Uterus (tissue), 4 donors: ENCODE measurements around the gene SCP2. TPM values are rescaled to one million over a fixed set of nuclear protein-coding genes. Genes with fewer than 3 reads are reported as not detected.
A peak's percentile ranks its signal among the peaks of the same experiment; 100 is the strongest.

Experiments used
- DNase-seq, 2 donors: peaks; one replicate each; pipeline ENCODE4 v3.0.0-alpha.2; 2019 to 2020
- H3K27ac ChIP-seq, 2 donors: fragments of 200-600 bp; sonication (generic); 1 replicate in 1 of 2; 2 replicates in 1 of 2; pipeline ENCODE4 v1.5.1; 2016 to 2018
- H3K27me3 ChIP-seq, 2 donors: fragments of 200-600 bp; sonication (generic); one replicate each; pipeline ENCODE4 v1.5.1; 2018 to 2019; ENCODE audit warnings: control low read depth in 1 of 2
- H3K36me3 ChIP-seq, 2 donors: fragments of 200-600 bp; sonication (generic); one replicate each; pipeline ENCODE4 v1.5.1; 2019; ENCODE audit warnings: control low read depth in 1 of 2
- H3K4me1 ChIP-seq, 2 donors: fragments of 200-600 bp; sonication (generic); one replicate each; pipeline ENCODE4 v1.5.1; 2018 to 2019; ENCODE audit warnings: control low read depth in 1 of 2
- H3K4me3 ChIP-seq, 2 donors: fragments of 200-600 bp; sonication (generic); 1 replicate in 1 of 2; 2 replicates in 1 of 2; pipeline ENCODE4 v1.5.1; 2018 to 2019; ENCODE audit warnings: mild to moderate bottlenecking in 1 of 2
- H3K9me3 ChIP-seq, 2 donors: fragments of 200-600 bp; sonication (generic); one replicate each; pipeline ENCODE4 v1.5.1; 2019; ENCODE audit warnings: control low read depth in 1 of 2
- POLR2A ChIP-seq, 2 donors: fragments of 450-650 bp; IDR thresholded peaks; one replicate each; pipeline ENCODE4 v1.6.1; 2016; ENCODE audit warnings: antibody characterized with exemption in 2 of 2, mild to moderate bottlenecking in 1 of 2, moderate library complexity in 1 of 2
- intact Hi-C: fragments of 100-400 bp; cut with DNase I; formaldehyde crosslinking; loops from one replicate; pipeline ENCODE4 v1.15.1; 2023; ENCODE audit warnings: low total_unique reads
- total RNA-seq, 4 donors: library from RNA; depleted of rRNA in 3 of 4; stranded (reverse); fragments of >200 nt in 3 of 4; gene quantifications; one replicate each; pipeline versions ENCODE4 v1.1.0 to v1.2.4, GENCODE V29; 2014 to 2023
- TF ChIP-seq, protein P1 (sequence below), 4 experiments: fragments of 200-600 bp in 2 of 4; fragments of 450-650 bp in 2 of 4; sonication (generic) in 2 of 4; IDR thresholded peaks; one replicate each; pipeline ENCODE4 v1.5.1; 2016 to 2019; ENCODE audit warnings: antibody characterized with exemption in 4 of 4, mild to moderate bottlenecking in 2 of 4, moderate library complexity in 1 of 4
- donor health status: DM: yes; HTN: yes; CAD: no.

The SCP2 gene
- total RNA-seq, 4 donors from 2014 or later: 29.2 to 151 (median 84.6) TPM

DNA sequence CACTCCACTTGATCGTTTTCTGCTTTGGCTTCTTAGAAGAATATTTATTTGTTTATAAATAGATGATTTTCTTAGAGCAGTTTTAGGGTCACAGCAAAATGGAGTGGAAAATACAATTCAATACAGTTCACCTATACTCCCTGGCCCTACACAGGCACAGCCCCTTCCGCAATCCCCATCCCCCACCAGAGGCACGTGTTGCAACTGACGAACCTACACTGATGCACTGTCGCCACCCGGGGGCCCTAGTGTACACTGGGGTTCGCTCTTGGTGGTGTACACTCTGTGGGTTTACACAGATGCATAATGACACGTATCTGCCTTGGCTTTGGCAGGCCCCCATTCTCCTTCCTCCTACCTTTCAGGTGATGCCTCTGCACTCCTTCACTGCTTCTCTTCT, 13.5 kb upstream of the SCP2 start:
- no peak for DNase-seq

DNA sequence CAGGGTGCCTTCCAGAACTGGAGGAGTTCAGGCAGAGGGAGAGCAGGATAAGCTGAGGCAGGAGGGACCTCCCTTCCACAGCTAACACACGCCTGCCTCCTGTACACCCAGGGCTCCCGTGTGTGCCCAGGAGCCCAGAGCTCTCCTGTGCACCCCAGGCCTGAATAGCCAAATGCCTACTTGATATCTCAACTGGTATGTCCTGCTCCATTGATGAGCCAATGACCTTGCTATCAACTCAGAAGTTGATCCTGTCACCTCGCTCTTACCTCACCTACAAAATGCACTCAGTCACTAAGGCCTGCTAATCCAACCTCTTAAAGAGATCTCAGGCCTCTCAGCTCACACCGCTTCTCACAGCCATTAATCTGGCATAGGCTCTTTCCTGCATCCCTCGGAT, 12.6 kb upstream of the SCP2 start:
- no peak for DNase-seq
- Histone ChIP-seq H3K36me3 (no peaks in the 10 kb centered on the region), H3K27ac (no peak overlapping the region), H3K27me3 (no peaks in the 10 kb centered on the region), H3K4me1 (no peaks in the 10 kb centered on the region), H3K9me3 (no peaks in the 10 kb centered on the region), H3K4me3 (no peak overlapping the region)
- no peak for TF ChIP-seq POLR2A (IDR thresholded peaks at IDR 0.05)
- TF ChIP-seq, protein P1, sequence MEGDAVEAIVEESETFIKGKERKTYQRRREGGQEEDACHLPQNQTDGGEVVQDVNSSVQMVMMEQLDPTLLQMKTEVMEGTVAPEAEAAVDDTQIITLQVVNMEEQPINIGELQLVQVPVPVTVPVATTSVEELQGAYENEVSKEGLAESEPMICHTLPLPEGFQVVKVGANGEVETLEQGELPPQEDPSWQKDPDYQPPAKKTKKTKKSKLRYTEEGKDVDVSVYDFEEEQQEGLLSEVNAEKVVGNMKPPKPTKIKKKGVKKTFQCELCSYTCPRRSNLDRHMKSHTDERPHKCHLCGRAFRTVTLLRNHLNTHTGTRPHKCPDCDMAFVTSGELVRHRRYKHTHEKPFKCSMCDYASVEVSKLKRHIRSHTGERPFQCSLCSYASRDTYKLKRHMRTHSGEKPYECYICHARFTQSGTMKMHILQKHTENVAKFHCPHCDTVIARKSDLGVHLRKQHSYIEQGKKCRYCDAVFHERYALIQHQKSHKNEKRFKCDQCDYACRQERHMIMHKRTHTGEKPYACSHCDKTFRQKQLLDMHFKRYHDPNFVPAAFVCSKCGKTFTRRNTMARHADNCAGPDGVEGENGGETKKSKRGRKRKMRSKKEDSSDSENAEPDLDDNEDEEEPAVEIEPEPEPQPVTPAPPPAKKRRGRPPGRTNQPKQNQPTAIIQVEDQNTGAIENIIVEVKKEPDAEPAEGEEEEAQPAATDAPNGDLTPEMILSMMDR (IDR thresholded peaks at IDR 0.05): no peak
- intact Hi-C loops: no loop called here

More for the DNA sequence above, 13.5 kb upstream of the SCP2 start:
- Histone ChIP-seq H3K4me3 (no peak overlapping the region), H3K27me3 (no peaks in the 10 kb centered on the region), H3K4me1 (no peaks in the 10 kb centered on the region), H3K27ac (no peak overlapping the region), H3K9me3 (no peaks in the 10 kb centered on the region), H3K36me3 (no peaks in the 10 kb centered on the region)
- TF ChIP-seq, protein P1 (IDR thresholded peaks at IDR 0.05): no peak
- TF ChIP-seq POLR2A (IDR thresholded peaks at IDR 0.05): no peak
- intact Hi-C loops: no loop called here

DNA sequence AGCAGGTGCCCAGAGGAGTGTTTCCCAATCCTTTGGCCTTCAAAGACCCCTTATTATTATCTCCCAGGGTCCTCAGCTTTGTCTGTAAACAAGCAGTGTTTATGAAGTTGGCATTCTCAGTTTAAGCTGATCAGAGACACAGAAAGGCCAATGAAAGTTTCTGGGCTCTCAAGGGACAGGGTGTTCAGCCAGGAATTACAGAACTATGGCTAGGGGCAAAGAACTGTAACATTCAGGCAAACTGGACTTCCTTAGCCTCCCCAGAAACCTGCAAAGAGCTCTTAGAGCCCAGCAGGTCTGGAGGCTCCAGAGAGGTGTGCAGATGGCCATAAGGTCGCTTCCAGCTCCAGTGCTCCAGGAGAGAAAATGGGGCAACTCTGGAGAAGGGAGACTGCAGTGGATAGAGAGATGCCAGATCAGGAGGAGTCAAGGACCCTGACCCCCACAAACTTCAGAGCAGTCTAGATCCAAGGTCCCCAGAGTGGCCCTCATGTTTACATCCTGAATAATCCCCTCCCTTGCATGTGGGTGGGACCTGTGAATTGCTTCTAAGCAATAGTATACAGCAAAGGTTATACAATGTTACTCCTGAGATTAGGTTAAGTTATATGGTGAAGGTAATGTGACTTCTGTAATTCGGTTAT, 11.7 kb upstream of the SCP2 start:
- DNase-seq: no peak
- no peak for TF ChIP-seq POLR2A (IDR thresholded peaks at IDR 0.05)
- TF ChIP-seq, protein P1 (IDR thresholded peaks at IDR 0.05): no peak
- Histone ChIP-seq H3K4me3 (no peak overlapping the region), H3K36me3 (no peaks in the 10 kb centered on the region), H3K4me1 (no peaks in the 10 kb centered on the region), H3K27me3 (no peaks in the 10 kb centered on the region), H3K9me3 (no peaks in the 10 kb centered on the region), H3K27ac (no peak overlapping the region)
- intact Hi-C loops: no loop called here

DNA sequence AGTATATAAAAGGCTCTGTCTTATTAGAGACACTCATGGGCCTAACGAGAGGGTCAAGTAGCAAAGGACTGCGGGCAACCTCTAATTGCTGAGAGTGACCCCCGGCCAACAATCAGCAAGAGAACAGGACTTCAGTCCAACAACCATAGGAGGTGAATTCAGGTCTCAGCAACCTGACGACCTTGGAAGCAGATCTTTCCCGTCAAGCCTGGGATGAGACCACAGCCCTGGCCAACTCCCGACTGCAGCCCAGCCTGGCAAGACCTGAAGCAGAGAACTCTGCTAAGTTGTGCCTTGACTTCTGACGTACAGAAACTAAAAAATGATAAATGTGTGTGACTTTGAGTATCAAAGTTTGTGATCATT, 11.2 kb upstream of the SCP2 start:
- TF ChIP-seq, protein P1 (IDR thresholded peaks at IDR 0.05): no peak
- no peak for TF ChIP-seq POLR2A (IDR thresholded peaks at IDR 0.05)
- Histone ChIP-seq H3K27ac (no peak overlapping the region), H3K9me3 (no peaks in the 10 kb centered on the region), H3K36me3 (no peaks in the 10 kb centered on the region), H3K4me3 (no peak overlapping the region), H3K27me3 (no peaks in the 10 kb centered on the region), H3K4me1 (no peaks in the 10 kb centered on the region)
- intact Hi-C loops: no loop called here
- DNase-seq: no peak

DNA sequence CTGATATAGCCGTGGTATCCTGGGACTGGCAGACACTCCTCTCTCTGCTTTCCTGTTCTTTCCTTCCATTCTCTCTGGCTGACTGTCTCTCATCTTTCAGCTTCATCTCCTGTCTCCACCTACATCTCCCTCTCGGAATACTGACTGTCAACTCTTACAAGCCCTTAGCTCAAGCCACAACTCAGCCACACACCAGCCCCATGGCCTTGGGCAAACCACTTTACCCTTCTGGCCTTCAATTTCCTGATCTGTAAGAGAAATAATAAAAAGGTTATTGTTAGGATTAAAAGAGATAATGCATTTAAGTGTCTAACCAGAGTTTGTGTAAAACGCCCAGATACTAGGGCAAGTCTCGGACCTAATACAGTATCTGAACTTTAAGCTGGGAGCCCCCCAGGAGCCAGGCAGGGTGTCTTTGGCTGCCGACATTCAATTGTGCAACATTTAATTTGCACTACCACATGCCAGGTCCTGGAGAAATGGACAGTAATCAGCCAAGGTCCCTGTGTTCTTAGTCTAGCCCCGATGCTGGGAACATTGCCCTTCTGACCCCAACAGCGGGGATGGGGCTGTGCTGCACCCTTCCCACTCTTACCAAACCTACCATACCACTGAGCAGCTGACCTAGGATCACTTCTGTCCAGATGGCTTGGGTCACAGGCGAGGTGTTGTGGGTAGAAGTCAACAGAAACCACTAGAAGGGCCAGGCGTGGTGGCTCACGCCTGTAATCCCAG, 10.7 kb upstream of the SCP2 start:
- peak in 1 of 2 donors; percentile 28 for DNase-seq
- intact Hi-C loops: no loop called here
- Histone ChIP-seq H3K4me1 (no peaks in the 10 kb centered on the region), H3K27me3 (no peaks in the 10 kb centered on the region), H3K36me3 (no peaks in the 10 kb centered on the region), H3K27ac (no peak overlapping the region), H3K9me3 (no peaks in the 10 kb centered on the region), H3K4me3 (no peak overlapping the region)
- TF ChIP-seq, protein P1 (IDR thresholded peaks at IDR 0.05): no peak
- no peak for TF ChIP-seq POLR2A (IDR thresholded peaks at IDR 0.05)
